ENCODE data around the gene NDUFS6.

NDUFS6 gene

DNA sequence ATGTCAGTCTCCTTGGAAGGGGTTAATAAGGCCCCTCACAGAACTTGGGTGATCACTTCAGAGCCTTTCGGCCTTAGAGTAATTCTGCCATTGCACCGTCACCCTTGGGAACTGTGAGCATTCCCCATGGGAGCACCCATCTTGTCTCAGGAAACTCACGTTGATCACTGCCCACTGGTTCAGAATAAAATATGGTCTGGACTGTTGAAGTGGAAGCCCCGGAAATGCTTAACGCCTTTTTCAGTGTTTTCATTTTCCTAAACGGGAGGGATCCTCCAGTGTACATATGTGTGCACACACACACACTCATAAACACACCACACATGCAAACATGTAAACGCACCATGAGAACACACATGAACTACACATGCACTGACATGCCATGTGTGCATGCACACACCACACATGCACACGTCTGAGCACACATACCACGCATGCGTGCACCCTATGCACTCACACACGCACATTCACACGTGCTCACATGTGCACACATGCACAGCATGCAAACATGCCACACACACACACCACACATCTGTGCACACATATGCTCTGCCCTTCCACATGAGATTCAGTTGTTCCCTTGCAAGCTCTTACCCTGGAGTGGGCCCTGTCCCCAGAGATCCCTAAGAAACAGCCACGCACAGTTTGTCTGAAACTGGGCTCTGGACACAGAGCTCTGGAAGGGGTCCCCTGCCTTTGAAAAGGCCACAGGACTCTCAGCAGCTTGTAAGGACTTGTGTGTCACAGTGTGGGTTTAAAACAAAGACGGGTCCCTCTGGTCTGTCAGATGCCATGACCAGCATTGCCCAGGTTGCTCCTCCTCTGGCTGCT lies 18.6 kb upstream of the NDUFS6 start:
- Histone ChIP-seq H3K4me1 (ENCODE audit: control insufficient read depth, insufficient read depth, low read length, poor library complexity, severe bottlenecking) (no peaks in the 10 kb centered on the region), H3K36me3 (ENCODE audit: control insufficient read depth, insufficient read depth, low read length) (no peaks in the 10 kb centered on the region), H3K9me3 (ENCODE audit: control insufficient read depth, low read length) (no peaks in the 10 kb centered on the region), H3K27me3 (replicated peaks; ENCODE audit: control insufficient read depth, insufficient read depth, low read length, poor library complexity, severe bottlenecking) (no peaks in the 10 kb centered on the region), H3K27ac (ENCODE audit: insufficient read depth, low read length, poor library complexity, severe bottlenecking) (no peak overlapping the region), H3K4me3 (ENCODE audit: insufficient read depth, low read depth, low read length, poor library complexity, severe bottlenecking) (no peak overlapping the region)
- DNase-seq = no peak

DNA sequence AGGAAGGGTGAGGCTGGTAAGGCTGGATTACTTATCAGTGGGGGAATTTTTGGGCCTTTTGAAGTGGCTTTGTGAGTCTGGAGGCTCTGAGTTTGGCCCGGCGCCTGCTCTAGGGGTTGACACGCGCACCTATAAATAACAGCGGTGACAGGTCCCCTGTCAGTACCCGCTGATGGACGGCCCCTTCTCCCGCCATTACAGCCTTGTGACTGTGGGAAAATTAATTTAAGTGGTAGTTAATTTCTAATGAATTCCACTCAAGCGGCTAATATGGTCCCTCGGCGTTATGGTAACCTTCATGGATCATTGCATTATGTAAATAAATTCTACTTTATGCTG lies 18.0 kb upstream of the NDUFS6 start:
- no peaks in the 10 kb centered on the region for H3K9me3 ChIP-seq (ENCODE audit: control insufficient read depth, low read length)
- no peaks in the 10 kb centered on the region for H3K36me3 ChIP-seq (ENCODE audit: control insufficient read depth, insufficient read depth, low read length)
- no peaks in the 10 kb centered on the region for H3K27me3 ChIP-seq (replicated peaks; ENCODE audit: control insufficient read depth, insufficient read depth, low read length, poor library complexity, severe bottlenecking)
- DNase-seq = no peak
- no peak overlapping the region for H3K4me3 ChIP-seq (ENCODE audit: insufficient read depth, low read depth, low read length, poor library complexity, severe bottlenecking)
- H3K4me1 ChIP-seq (ENCODE audit: control insufficient read depth, insufficient read depth, low read length, poor library complexity, severe bottlenecking) = no peaks in the 10 kb centered on the region
- no peak overlapping the region for H3K27ac ChIP-seq (ENCODE audit: insufficient read depth, low read length, poor library complexity, severe bottlenecking)

DNA sequence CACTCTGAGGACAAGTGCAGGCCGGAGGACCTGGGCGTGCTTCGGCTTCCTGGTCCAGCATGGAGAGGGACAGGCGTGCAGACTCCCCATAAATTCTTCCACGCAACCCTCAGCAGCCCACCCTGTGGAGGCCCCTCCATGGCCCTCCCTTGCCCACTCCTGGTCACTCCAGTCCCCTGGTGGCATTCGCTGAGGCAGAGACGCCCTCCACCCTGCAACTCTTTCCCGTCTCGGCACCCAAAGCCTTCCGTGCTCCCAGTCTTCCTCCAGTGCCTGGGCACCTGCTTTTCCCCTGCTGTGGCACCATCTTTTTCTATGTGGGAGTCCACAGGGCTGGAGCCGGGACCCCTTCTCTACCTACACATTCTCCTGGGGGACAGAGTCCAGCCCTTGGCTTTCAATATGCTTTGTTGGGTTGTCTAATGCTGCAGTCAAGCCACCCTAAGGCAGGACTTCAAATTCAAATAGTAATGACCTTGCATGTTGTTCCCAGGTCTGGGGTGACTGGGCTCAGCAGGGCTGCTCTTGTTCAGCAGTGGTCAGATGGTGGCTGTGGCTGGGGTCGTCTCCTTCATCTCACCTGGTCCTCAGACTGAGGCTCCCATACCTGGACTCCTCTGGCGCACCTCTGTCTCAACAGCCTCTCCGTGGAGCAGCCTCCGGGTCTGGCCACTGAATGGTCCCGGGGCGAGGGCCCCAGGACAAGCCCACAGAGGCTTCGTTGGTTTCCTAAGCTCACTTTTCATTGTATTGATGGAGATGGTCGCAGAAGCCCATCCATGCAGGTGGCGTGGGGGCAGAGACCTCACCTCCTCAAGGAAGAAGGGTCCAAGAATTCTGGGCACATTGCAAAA lies 16.8 kb upstream of the NDUFS6 start:
- H3K9me3 ChIP-seq (ENCODE audit: control insufficient read depth, low read length) = no peaks in the 10 kb centered on the region
- no peak for DNase-seq
- H3K27me3 ChIP-seq (replicated peaks; ENCODE audit: control insufficient read depth, insufficient read depth, low read length, poor library complexity, severe bottlenecking) = no peaks in the 10 kb centered on the region
- H3K27ac ChIP-seq (ENCODE audit: insufficient read depth, low read length, poor library complexity, severe bottlenecking) = no peak overlapping the region
- no peaks in the 10 kb centered on the region for H3K4me1 ChIP-seq (ENCODE audit: control insufficient read depth, insufficient read depth, low read length, poor library complexity, severe bottlenecking)
- no peaks in the 10 kb centered on the region for H3K36me3 ChIP-seq (ENCODE audit: control insufficient read depth, insufficient read depth, low read length)
- H3K4me3 ChIP-seq (ENCODE audit: insufficient read depth, low read depth, low read length, poor library complexity, severe bottlenecking) = no peak overlapping the region

DNA sequence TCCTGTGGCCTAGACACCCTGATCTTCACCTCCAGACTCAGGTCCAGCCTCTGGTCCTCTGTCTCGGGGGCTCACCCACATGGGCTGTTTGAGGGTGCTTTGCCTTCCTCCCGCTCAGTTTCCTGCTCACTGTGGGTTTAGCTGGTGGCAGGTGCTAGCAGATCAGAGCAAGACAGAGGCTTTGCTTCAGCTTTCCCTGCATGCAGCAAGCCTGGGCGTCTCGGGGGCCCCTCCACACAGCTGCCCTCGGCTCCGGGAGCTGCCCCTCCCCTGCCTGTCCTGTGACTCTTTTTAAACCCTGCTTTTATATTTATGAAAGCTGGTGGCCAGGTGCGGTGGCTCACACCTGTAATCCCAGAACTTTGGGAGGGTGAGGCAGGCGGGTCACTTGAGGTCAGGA lies 16.1 kb upstream of the NDUFS6 start:
- Histone ChIP-seq H3K4me3 (ENCODE audit: insufficient read depth, low read depth, low read length, poor library complexity, severe bottlenecking) (no peak overlapping the region), H3K27ac (ENCODE audit: insufficient read depth, low read length, poor library complexity, severe bottlenecking) (no peak overlapping the region), H3K36me3 (ENCODE audit: control insufficient read depth, insufficient read depth, low read length) (no peaks in the 10 kb centered on the region), H3K9me3 (ENCODE audit: control insufficient read depth, low read length) (no peaks in the 10 kb centered on the region), H3K27me3 (replicated peaks; ENCODE audit: control insufficient read depth, insufficient read depth, low read length, poor library complexity, severe bottlenecking) (no peaks in the 10 kb centered on the region), H3K4me1 (ENCODE audit: control insufficient read depth, insufficient read depth, low read length, poor library complexity, severe bottlenecking) (no peaks in the 10 kb centered on the region)
- no peak for DNase-seq

DNA sequence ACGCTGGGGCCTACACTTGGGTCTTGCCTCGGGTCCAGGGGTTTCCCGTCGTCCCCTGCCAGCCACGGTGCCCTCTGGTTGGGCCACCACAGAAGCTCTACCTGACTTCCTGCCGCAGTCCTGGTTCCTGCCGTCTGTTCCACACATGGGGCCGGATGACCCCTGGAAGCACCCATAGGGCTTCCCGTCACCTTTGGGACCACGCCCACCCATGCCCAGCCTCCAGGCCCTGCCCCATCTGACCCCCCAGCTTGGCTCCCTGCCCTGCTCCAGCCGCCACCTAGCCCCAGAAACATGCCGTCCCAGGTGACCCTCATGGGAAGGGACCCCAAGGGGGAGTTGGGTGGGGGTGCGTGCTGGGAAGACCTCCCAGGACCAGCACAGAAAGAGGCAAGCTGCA lies 15.2 kb upstream of the NDUFS6 start:
- Histone ChIP-seq H3K9me3 (ENCODE audit: control insufficient read depth, low read length) (no peaks in the 10 kb centered on the region), H3K4me1 (ENCODE audit: control insufficient read depth, insufficient read depth, low read length, poor library complexity, severe bottlenecking) (no peaks in the 10 kb centered on the region), H3K36me3 (ENCODE audit: control insufficient read depth, insufficient read depth, low read length) (no peaks in the 10 kb centered on the region), H3K4me3 (ENCODE audit: insufficient read depth, low read depth, low read length, poor library complexity, severe bottlenecking) (no peak overlapping the region), H3K27ac (ENCODE audit: insufficient read depth, low read length, poor library complexity, severe bottlenecking) (no peak overlapping the region), H3K27me3 (replicated peaks; ENCODE audit: control insufficient read depth, insufficient read depth, low read length, poor library complexity, severe bottlenecking) (no peaks in the 10 kb centered on the region)
- DNase-seq = no peak

DNA sequence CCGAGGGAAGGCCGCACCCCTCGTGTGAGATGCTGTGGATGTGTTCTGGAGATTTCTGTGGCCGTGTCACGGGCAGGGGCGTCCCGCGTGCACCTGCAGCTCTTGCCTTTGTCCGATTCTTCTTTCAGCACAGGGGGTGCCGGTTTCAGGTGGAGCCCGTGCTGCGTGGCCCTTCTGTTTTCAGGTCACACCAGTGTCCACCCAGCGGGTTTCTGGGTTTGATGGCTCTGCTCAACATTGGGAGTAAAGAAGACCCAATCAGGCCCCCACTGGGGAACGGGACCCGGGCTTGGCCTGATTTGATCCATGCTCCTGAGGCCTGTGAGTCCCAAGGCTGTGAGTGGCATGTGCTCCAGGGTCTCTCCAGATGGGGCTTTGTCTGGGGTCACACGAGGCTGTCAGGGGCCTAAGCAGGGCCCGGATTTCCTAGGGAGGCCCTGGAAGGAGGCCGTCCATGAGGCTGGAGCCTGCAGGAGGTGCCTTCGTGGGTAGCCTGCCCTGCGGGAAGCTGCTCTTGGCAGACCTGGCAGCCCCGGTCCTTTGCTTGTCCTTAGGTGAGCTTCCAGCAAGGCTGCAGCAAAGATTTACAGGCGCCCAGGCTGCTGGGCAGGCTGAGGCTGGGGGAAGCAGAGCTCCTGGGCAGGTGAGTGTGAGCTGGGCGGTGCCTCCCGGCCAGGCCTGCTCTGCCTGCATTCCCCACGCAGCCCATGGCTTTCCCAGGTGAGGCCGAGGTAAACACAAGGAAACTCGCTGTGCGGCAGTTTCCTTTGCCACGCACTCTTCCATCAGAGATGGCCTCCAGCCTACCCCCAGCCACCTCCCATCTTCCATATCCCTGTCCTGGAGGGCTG lies 14.4 kb upstream of the NDUFS6 start:
- DNase-seq = no peak
- no peaks in the 10 kb centered on the region for H3K9me3 ChIP-seq (ENCODE audit: control insufficient read depth, low read length)
- no peaks in the 10 kb centered on the region for H3K27me3 ChIP-seq (replicated peaks; ENCODE audit: control insufficient read depth, insufficient read depth, low read length, poor library complexity, severe bottlenecking)
- H3K27ac ChIP-seq (ENCODE audit: insufficient read depth, low read length, poor library complexity, severe bottlenecking) = no peak overlapping the region
- no peaks in the 10 kb centered on the region for H3K36me3 ChIP-seq (ENCODE audit: control insufficient read depth, insufficient read depth, low read length)
- no peak overlapping the region for H3K4me3 ChIP-seq (ENCODE audit: insufficient read depth, low read depth, low read length, poor library complexity, severe bottlenecking)
- H3K4me1 ChIP-seq (ENCODE audit: control insufficient read depth, insufficient read depth, low read length, poor library complexity, severe bottlenecking) = peaks cover 4% of the 10 kb centered on the region

DNA sequence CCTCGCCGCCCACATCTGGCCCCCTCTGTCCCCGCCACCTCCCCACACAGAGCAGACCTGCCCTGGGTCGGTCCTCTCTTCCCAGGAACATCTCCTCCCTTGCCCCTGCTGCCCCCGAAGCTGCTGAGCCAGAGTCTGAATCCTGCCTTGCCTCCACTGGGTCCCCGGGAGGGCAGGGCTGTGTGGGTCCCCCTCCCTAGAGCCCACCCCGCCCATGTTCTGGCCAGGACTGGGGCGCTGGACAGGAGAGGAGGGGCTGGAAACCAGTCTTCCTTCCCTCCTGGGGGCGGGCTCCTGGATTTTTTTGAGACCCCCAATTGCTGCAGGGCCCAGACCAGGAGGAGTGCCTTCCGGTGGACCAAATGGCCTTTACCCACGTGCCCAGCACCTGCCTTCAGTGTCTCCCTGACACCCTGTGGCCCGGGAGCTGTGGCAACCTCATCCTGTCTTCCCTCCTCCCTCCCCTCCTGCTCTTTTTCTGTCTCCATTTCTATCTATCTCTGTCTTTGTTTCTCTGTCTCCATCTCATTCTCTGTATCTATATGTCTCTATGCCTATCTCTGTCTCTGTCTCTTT lies 13.6 kb upstream of the NDUFS6 start:
- H3K4me1 ChIP-seq (ENCODE audit: control insufficient read depth, insufficient read depth, low read length, poor library complexity, severe bottlenecking) = peaks cover 10% of the 10 kb centered on the region
- no peak overlapping the region for H3K4me3 ChIP-seq (ENCODE audit: insufficient read depth, low read depth, low read length, poor library complexity, severe bottlenecking)
- DNase-seq = no peak
- H3K9me3 ChIP-seq (ENCODE audit: control insufficient read depth, low read length) = no peaks in the 10 kb centered on the region
- no peaks in the 10 kb centered on the region for H3K27me3 ChIP-seq (replicated peaks; ENCODE audit: control insufficient read depth, insufficient read depth, low read length, poor library complexity, severe bottlenecking)
- no peak overlapping the region for H3K27ac ChIP-seq (ENCODE audit: insufficient read depth, low read length, poor library complexity, severe bottlenecking)
- H3K36me3 ChIP-seq (ENCODE audit: control insufficient read depth, insufficient read depth, low read length) = no peaks in the 10 kb centered on the region

DNA sequence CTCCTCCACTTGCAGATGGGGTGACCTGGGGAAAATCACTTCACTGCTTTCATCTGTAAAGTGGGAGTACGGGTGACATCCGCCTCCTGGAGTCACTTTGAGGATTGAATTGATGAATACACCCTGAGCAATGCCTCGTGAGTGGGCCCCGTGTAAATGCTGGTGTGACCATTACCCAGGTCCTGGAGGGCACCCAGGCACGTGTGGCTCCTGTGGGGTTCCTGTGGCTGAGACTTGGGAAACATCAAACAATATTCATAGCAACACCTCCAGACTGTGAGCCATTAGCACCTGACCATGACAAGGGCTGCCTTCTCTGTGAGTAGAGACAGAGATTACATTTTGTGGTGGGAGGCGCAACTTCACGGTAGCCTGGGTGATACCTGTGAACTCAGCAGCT lies 13.0 kb upstream of the NDUFS6 start:
- no peak overlapping the region for H3K4me3 ChIP-seq (ENCODE audit: insufficient read depth, low read depth, low read length, poor library complexity, severe bottlenecking)
- H3K27ac ChIP-seq (ENCODE audit: insufficient read depth, low read length, poor library complexity, severe bottlenecking) = no peak overlapping the region
- DNase-seq = no peak
- H3K9me3 ChIP-seq (ENCODE audit: control insufficient read depth, low read length) = no peaks in the 10 kb centered on the region
- H3K4me1 ChIP-seq (ENCODE audit: control insufficient read depth, insufficient read depth, low read length, poor library complexity, severe bottlenecking) = peaks cover 16% of the 10 kb centered on the region
- no peaks in the 10 kb centered on the region for H3K36me3 ChIP-seq (ENCODE audit: control insufficient read depth, insufficient read depth, low read length)
- H3K27me3 ChIP-seq (replicated peaks; ENCODE audit: control insufficient read depth, insufficient read depth, low read length, poor library complexity, severe bottlenecking) = no peaks in the 10 kb centered on the region

DNA sequence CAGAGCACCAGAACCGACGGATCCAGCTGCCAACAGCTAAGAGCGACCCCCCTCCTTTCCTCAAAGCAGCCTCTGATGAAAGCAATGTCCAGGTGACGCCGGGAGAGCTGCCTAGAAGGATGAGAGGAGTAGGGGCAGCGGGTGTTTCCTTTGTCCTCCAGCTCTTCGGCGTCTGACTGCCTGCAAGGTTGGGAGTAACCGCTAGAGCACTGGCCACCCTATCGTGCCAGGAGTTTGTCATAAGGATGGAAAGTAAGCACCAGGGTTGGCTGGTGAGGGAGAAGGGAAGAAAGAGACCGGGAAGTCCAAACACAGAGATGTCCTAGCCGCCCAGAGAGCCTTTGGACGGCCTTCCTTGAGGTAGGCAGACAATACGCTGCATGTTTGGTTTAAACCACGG lies 12.4 kb upstream of the NDUFS6 start:
- no peaks in the 10 kb centered on the region for H3K27me3 ChIP-seq (replicated peaks; ENCODE audit: control insufficient read depth, insufficient read depth, low read length, poor library complexity, severe bottlenecking)
- no peaks in the 10 kb centered on the region for H3K36me3 ChIP-seq (ENCODE audit: control insufficient read depth, insufficient read depth, low read length)
- no peaks in the 10 kb centered on the region for H3K9me3 ChIP-seq (ENCODE audit: control insufficient read depth, low read length)
- no peak overlapping the region for H3K27ac ChIP-seq (ENCODE audit: insufficient read depth, low read length, poor library complexity, severe bottlenecking)
- peaks cover 20% of the 10 kb centered on the region for H3K4me1 ChIP-seq (ENCODE audit: control insufficient read depth, insufficient read depth, low read length, poor library complexity, severe bottlenecking)
- no peak for DNase-seq
- H3K4me3 ChIP-seq (ENCODE audit: insufficient read depth, low read depth, low read length, poor library complexity, severe bottlenecking) = no peak overlapping the region
